ENCODE data around the gene PAFAH1B2. TPM values are rescaled to one million over a fixed set of nuclear protein-coding genes. Genes with fewer than 3 reads are reported as not detected.
"Not testable (repeated sequence)": the region's sequence is repeated elsewhere in the genome, so short reads cannot be mapped to it uniquely, and the experiment has no call there.

PAFAH1B2 gene
- total RNA-seq, 2 experiments from 2014 or later: 67.5 to 67.6 TPM

GRCh38 chr11:117112939-117113338 is 31.1 kb upstream of the PAFAH1B2 start:
- H3K27ac Mint-ChIP-seq, H3K9me3 Mint-ChIP-seq, H3K27me3 Mint-ChIP-seq, DNase-seq, H3K36me3 Mint-ChIP-seq, H3K4me3 Mint-ChIP-seq, H3K4me1 Mint-ChIP-seq: not testable (repeated sequence)

GRCh38 chr11:117117681-117118080 is 26.4 kb upstream of the PAFAH1B2 start:
- H3K36me3 Mint-ChIP-seq: no peaks in the 10 kb centered on the region

DNA sequence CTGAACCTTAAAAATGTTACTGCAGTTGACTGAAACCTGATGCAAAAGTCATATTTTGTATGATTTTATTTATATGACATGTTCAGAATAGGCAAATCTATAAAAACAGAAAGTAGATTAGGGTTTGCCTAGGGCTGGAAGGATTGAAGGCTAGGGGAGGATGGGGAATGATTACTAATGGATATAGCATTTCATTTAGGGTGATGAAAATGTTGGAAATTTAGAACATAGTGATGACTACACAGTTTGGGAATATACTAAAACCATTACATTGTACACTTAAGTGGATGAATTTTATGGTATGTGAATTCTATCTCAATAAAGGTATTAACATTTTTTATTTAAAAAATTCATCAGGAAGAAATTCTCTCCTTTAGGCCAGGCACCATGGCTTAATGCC is 22.9 kb upstream of the PAFAH1B2 start:
- Mint-ChIP-seq H3K27me3 (no peaks in the 10 kb centered on the region), H3K27ac (no peak overlapping the region), H3K4me1 (no peaks in the 10 kb centered on the region), H3K36me3 (no peaks in the 10 kb centered on the region), H3K9me3 (no peaks in the 10 kb centered on the region), H3K4me3 (no peak overlapping the region)
- DNase-seq: no peak

More at GRCh38 chr11:117117681-117118080, 26.4 kb upstream of the PAFAH1B2 start:
- H3K4me1 Mint-ChIP-seq: no peaks in the 10 kb centered on the region
- no peak overlapping the region for H3K27ac Mint-ChIP-seq
- H3K27me3 Mint-ChIP-seq: no peaks in the 10 kb centered on the region
- no peak for DNase-seq
- no peaks in the 10 kb centered on the region for H3K9me3 Mint-ChIP-seq
- no peak overlapping the region for H3K4me3 Mint-ChIP-seq

DNA sequence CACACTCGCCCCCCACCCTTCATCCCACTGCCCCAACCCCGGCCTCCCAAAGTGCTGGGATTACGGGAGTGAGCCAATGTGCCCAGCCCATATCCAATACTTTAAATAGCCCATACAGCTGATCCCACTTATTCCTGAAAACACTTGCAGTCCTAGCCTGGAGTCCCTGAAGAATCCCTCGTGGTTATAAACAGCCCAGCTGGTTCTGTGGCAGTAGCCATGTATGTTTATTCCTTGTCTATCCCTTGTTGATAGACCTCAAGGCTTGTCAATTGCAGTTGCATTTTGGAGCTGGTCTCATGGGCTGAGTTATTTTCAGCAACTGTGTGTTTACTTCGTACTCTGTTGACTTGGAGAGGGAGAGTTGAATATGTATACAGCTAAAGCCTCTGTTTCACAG is 21.5 kb upstream of the PAFAH1B2 start:
- H3K27me3 Mint-ChIP-seq: no peaks in the 10 kb centered on the region
- H3K4me1 Mint-ChIP-seq: no peaks in the 10 kb centered on the region
- H3K9me3 Mint-ChIP-seq: no peaks in the 10 kb centered on the region
- H3K27ac Mint-ChIP-seq: no peak overlapping the region
- H3K4me3 Mint-ChIP-seq: no peak overlapping the region
- no peak for DNase-seq
- no peaks in the 10 kb centered on the region for H3K36me3 Mint-ChIP-seq

DNA sequence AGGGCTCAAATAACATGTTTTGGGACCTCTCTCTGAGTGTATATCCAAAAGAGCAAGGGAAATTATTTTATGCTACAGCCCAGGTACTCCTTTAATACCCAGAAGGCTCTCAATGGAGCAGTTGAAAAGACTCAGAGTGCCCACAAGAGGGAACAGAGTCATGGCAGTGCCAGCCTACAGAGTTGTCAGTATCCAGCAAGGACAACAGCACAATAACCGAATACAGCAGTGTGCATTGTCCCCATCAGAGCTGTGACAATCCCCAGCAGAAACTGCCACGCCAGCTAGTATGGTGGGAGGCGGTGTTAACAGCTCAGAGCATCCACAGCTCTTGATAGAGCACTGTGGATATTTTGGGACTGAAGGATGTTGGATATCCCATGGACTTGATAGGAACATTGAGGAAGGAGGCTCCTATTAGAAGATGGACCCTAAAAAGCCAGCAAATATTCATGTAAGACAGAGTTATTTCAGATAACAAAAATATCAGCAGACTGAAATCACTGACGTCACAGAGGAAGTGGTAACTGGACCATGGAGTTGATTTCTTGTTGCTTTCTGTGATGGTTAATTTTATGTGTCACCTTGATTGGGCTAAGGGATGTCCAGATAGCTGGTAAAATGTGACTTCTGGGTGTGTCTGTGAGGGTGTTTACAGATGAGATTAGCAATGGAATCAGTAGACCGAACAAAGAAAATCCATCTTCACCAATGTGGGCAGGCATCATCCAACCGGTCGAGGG is 17.7 kb upstream of the PAFAH1B2 start:
- H3K27ac Mint-ChIP-seq: no peak overlapping the region
- no peaks in the 10 kb centered on the region for H3K27me3 Mint-ChIP-seq
- no peaks in the 10 kb centered on the region for H3K9me3 Mint-ChIP-seq

DNA sequence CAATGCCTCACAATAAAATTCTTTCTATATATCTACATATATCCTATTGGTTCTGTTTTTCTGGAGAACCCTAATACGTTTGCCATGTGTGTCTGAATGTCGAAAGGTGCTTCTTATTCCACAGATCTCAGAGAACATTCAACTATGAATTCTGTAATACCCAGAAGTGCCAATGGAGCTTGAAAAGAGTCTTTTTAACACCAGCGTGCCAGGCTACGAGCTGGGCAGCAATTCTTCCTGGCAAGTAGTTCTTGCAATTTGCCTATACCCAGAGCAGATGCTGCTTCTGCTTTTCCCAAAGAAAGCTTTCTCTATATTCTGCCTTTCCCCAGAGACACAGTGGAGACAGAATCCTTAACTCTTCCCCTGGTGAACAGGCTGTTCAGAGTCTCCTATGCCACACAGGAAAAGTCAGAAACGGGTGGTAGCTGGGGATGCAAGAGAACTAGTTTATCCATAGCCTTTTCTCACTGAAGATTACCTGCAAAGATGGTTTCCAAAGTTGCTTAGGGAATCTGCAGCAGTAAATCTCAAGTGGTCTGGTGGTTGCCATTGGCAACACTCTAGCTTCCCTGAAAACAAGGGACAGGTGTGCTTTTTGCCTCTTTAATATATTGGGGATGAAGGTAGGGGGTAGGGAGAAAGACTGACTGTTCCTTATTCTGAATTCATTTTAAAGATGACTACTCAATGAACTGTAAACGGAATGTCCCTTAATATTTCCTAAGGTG is 16.8 kb upstream of the PAFAH1B2 start:
- Mint-ChIP-seq H3K27ac (no peak overlapping the region), H3K4me1 (no peaks in the 10 kb centered on the region), H3K9me3 (no peaks in the 10 kb centered on the region), H3K36me3 (no peaks in the 10 kb centered on the region), H3K27me3 (no peaks in the 10 kb centered on the region), H3K4me3 (no peak overlapping the region)
- DNase-seq: no peak

More for the DNA sequence above, 17.7 kb upstream of the PAFAH1B2 start:
- Mint-ChIP-seq H3K4me3 (no peak overlapping the region), H3K36me3 (no peaks in the 10 kb centered on the region), H3K4me1 (no peaks in the 10 kb centered on the region)
- no peak for DNase-seq

DNA sequence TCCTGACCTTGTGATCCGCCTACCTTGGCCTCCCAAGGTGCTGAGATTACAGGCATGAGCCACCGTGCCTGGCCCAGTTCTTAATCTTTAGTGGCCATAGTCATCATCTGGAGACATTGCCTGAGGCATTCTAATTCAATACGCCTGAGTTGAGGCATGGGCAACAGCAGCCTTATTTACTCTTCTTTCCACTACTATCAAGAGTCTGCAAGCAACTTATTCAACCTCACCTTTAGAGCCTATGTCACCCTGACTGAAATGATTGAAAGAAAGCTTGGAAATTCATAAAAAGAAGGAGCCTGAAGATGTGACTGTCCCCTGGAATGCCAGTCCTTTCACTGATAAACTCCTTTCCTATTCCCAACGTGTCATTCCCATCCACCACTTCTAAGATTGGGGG is 15.8 kb upstream of the PAFAH1B2 start:
- no peaks in the 10 kb centered on the region for H3K9me3 Mint-ChIP-seq
- no peaks in the 10 kb centered on the region for H3K27me3 Mint-ChIP-seq
- DNase-seq: no peak
- no peak overlapping the region for H3K4me3 Mint-ChIP-seq
- H3K27ac Mint-ChIP-seq: no peak overlapping the region
- no peaks in the 10 kb centered on the region for H3K36me3 Mint-ChIP-seq
- no peaks in the 10 kb centered on the region for H3K4me1 Mint-ChIP-seq

DNA sequence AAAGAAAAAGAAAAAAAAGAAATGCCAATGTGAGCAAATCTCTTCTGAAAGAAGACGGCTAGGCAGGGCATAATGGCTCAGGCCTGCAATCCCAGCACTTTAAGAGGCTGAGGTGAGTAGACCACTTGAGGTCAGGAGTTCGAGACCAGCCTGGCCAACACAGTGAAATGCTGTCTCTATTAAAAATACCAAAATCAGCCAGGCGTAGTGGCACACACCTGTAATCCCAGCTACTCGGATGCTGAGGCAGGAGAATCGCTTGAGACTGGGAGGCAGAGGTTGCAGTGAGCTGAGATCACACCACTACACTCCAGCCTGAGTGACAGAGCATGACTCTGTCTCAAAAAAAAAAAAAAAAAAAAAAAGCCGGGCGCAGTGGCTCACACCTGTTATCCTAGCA is 13.7 kb upstream of the PAFAH1B2 start:
- H3K36me3 Mint-ChIP-seq, H3K4me1 Mint-ChIP-seq, H3K27me3 Mint-ChIP-seq, H3K4me3 Mint-ChIP-seq, H3K9me3 Mint-ChIP-seq, DNase-seq, H3K27ac Mint-ChIP-seq: not testable (repeated sequence)

DNA sequence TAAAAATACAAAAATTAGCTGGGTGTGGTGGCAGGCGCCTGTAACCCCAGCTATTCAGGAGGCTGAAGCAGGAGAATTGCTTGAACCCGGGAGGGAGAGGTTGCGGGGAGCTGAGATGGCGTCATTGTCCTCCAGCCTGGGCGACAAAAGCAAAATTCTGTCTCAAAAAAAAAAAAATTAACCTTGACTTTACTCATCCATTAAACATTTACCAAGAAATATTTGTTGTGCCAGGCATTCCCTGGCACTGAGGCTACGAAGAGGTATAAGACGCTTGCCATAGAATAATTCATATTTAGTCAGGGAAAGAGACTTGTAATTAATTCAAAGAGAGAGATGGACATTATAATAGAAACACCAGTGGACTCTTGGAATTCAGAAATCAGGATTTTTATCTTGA is 13.2 kb upstream of the PAFAH1B2 start:
- no peak overlapping the region for H3K4me3 Mint-ChIP-seq
- no peaks in the 10 kb centered on the region for H3K4me1 Mint-ChIP-seq
- H3K9me3 Mint-ChIP-seq: no peaks in the 10 kb centered on the region
- H3K27me3 Mint-ChIP-seq: no peaks in the 10 kb centered on the region
- no peaks in the 10 kb centered on the region for H3K36me3 Mint-ChIP-seq
- no peak overlapping the region for H3K27ac Mint-ChIP-seq
- DNase-seq: no peak

DNA sequence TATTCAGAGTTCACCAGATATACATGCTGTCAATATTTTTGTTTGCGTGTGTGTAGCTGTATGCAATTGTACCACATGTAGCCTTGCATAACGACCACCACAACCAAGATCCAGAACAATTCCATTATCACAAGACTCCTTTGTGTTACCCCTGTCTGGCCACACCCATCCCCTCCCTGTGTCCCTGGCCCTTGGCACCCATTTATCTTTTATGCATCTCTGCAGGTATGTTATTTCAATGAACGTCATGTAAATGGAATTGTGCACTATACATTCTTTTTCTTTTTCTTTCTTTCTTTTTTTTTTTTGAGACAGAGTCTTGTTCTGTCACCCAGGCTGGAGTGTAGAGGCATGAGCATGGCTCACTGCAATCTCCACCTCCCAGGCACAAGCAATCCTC is 9.7 kb upstream of the PAFAH1B2 start:
- Mint-ChIP-seq H3K4me1 (no peaks in the 10 kb centered on the region), H3K27ac (no peak overlapping the region), H3K4me3 (no peak overlapping the region), H3K36me3 (no peaks in the 10 kb centered on the region), H3K9me3 (no peaks in the 10 kb centered on the region), H3K27me3 (peaks cover 3% of the 10 kb centered on the region)
- DNase-seq: no peak

- not testable (repeated sequence) for H3K9me3 Mint-ChIP-seq, H3K36me3 Mint-ChIP-seq
These were observed 9.1 kb upstream of the PAFAH1B2 start for GRCh38 chr11:117134979-117135378.

DNA sequence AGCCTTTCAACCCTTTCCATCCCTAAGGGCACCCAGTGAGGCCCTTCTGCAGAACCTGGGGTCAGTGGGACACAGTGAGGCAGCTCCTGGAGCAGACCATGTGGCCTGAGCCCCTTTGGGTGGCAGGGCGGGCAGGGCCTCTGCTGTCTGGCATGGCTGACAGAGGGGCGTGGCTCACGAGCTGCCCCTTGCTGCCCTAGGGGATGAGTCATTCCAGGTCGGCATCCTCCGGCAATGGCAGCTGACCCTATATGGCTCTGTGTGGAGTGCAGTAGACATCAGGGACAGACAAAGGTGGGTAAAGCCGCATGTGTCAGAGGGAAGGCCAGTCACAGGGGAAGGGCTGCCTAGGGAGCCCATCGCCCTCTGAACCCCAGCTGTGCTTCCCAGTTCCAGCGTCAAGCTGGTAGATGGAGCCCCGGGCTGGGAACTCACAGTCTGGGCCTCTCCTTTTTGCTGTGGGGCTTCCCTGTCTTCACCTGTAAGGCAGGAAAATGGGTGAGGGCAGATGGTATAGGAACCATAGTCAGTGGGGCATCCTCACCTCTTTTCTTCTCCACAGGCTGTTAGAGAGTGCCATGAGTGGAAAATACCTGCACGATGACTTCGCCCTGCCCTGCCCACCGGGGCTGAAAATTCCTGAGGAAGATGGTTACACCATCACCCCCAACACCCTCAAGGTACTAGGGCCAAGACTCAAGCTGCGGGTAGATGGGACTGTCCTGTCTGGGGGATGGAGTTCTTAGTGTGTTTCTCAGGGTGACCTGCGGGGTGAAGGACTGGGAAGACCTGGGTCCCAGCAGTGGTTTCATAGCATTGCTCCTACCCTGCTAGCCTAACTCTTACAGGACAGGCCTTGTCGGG is 6.6 kb upstream of the PAFAH1B2 start:
- not testable (repeated sequence) for DNase-seq, H3K9me3 Mint-ChIP-seq, H3K36me3 Mint-ChIP-seq, H3K27ac Mint-ChIP-seq, H3K4me3 Mint-ChIP-seq, H3K4me1 Mint-ChIP-seq
- H3K27me3 Mint-ChIP-seq: peaks cover 25% of the 10 kb centered on the region

More at GRCh38 chr11:117134979-117135378, 9.1 kb upstream of the PAFAH1B2 start:
- not testable (repeated sequence) for H3K27ac Mint-ChIP-seq, H3K27me3 Mint-ChIP-seq, H3K4me1 Mint-ChIP-seq, H3K4me3 Mint-ChIP-seq, DNase-seq

- peak; percentile 12 for DNase-seq
These were observed 697 bp upstream of the PAFAH1B2 start for GRCh38 chr11:117143390-117143789.

GRCh38 chr11:117144477-117145392 is 648 bp downstream of the PAFAH1B2 start:
- Mint-ChIP-seq H3K27ac (peak overlapping the region; percentile 94), H3K9me3 (no peaks in the 10 kb centered on the region), H3K27me3 (peaks cover 21% of the 10 kb centered on the region), H3K4me3 (peak overlapping the region; percentile 100), H3K4me1 (peaks cover 33% of the 10 kb centered on the region), H3K36me3 (peaks cover 23% of the 10 kb centered on the region)
- peak; percentile 48 for DNase-seq

More at GRCh38 chr11:117143390-117143789, 697 bp upstream of the PAFAH1B2 start:
- Mint-ChIP-seq H3K9me3 (no peaks in the 10 kb centered on the region), H3K36me3 (peaks cover 20% of the 10 kb centered on the region), H3K27ac (peak overlapping the region; percentile 87), H3K27me3 (peaks cover 25% of the 10 kb centered on the region), H3K4me1 (peaks cover 28% of the 10 kb centered on the region), H3K4me3 (peak overlapping the region; percentile 100)

Data from activated naive CD8-positive, alpha-beta T cell treated with anti-CD3 and anti-CD28 coated beads for 36 hours (primary cell).